Tibial nerve (tissue), 4 donors: ENCODE data around the gene CHM. TPM values are rescaled to one million over a fixed set of nuclear protein-coding genes. Genes with fewer than 3 reads are reported as not detected.

ENCODE experiments used
- DNase-seq, 2 donors: peaks; one replicate each; pipeline ENCODE4 v3.0.0-alpha.2; 2019; ENCODE audit warnings: low spot score in 2 of 2
- H3K27ac ChIP-seq, 4 donors: fragments of 200-600 bp; sonication (generic) in 3 of 4; one replicate each; pipeline ENCODE4 v1.5.1; 2017 to 2019; ENCODE audit warnings: mild to moderate bottlenecking in 1 of 4
- H3K27me3 ChIP-seq, 2 donors: fragments of 200-600 bp; sonication (generic) in 1 of 2; one replicate each; pipeline versions ENCODE4 v1.5.1 to v1.6.0; 2017 to 2019
- H3K36me3 ChIP-seq, 3 donors: fragments of 200-600 bp; sonication (generic); one replicate each; pipeline ENCODE4 v1.5.1; 2018 to 2019
- H3K4me1 ChIP-seq, 4 donors: fragments of 200-600 bp; sonication (generic) in 3 of 4; one replicate each; pipeline ENCODE4 v1.5.1; 2017 to 2019
- H3K4me3 ChIP-seq, 4 donors: fragments of 200-600 bp; sonication (generic) in 3 of 4; one replicate each; pipeline ENCODE4 v1.5.1; 2017 to 2019; ENCODE audit warnings: mild to moderate bottlenecking in 1 of 4, moderate library complexity in 1 of 4
- H3K9me3 ChIP-seq, 4 donors: fragments of 200-600 bp; sonication (generic) in 3 of 4; one replicate each; pipeline ENCODE4 v1.5.1; 2017 to 2019
- EP300 ChIP-seq, 2 donors: sonication (generic); formaldehyde crosslinking; IDR thresholded peaks; one replicate each; pipeline ENCODE4 v1.6.1; 2017; ENCODE audit warnings: antibody characterized with exemption in 2 of 2, mild to moderate bottlenecking in 1 of 2
- POLR2A ChIP-seq, 2 donors: fragments of 450-650 bp; IDR thresholded peaks; one replicate each; pipeline ENCODE4 v1.6.1; 2017; ENCODE audit warnings: antibody characterized with exemption in 2 of 2, mild to moderate bottlenecking in 2 of 2, moderate library complexity in 2 of 2
- WGBS, 2 donors: methylation state at CpG; one replicate each; pipeline ENCODE4 v1.1.5; 2018; 5-methylcytosine and 5-hydroxymethylcytosine counted together
- total RNA-seq, 4 donors: library from RNA; depleted of rRNA; stranded (reverse); fragments of >200 nt; gene quantifications; one replicate each; pipeline ENCODE4 v1.1.0, GENCODE V29; 2016
- TF ChIP-seq, protein P1 (sequence below), 5 experiments: fragments of 200-600 bp in 3 of 5; fragments of 450-650 bp in 2 of 5; sonication (generic) in 3 of 5; IDR thresholded peaks; one replicate each; pipeline ENCODE4 v1.5.1; 2016 to 2019; ENCODE audit warnings: antibody characterized with exemption in 5 of 5, mild to moderate bottlenecking in 3 of 5, moderate library complexity in 2 of 5

Gene CHM
- total RNA-seq, 4 donors from 2014 or later: 16.2 to 27.8 (median 18.1) TPM

DNA sequence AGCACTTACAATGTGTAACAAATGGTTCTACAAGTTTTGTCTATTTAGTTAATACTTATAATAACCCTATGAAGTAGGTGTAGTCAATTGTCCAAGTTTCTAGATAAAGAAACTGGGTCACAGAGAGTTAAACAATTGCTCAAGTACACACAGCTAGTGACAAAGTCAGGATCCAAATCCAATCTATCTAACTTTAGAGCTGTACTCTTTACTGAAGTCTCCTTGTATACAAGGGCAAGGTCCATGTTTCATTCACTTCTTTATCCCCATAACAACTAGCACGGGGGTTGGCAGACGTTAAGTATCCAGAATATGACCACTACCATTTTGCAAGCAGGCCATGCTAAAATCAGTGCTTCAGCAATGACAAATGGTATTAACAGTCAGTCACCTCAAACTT is 141.0 kb downstream of the CHM start:
- Histone ChIP-seq H3K27me3 (peaks cover 0 to 3% of the 10 kb centered on the region in 2 donors), H3K36me3 (no peaks in the 10 kb centered on the region), H3K4me1 (no peaks in the 10 kb centered on the region), H3K4me3 (no peak overlapping the region), H3K27ac (no peak overlapping the region), H3K9me3 (no peaks in the 10 kb centered on the region)
- no peak for DNase-seq
- TF ChIP-seq POLR2A (IDR thresholded peaks at IDR 0.05) (no peak), EP300 (IDR thresholded peaks at IDR 0.05) (no peak)
- TF ChIP-seq, protein P1, sequence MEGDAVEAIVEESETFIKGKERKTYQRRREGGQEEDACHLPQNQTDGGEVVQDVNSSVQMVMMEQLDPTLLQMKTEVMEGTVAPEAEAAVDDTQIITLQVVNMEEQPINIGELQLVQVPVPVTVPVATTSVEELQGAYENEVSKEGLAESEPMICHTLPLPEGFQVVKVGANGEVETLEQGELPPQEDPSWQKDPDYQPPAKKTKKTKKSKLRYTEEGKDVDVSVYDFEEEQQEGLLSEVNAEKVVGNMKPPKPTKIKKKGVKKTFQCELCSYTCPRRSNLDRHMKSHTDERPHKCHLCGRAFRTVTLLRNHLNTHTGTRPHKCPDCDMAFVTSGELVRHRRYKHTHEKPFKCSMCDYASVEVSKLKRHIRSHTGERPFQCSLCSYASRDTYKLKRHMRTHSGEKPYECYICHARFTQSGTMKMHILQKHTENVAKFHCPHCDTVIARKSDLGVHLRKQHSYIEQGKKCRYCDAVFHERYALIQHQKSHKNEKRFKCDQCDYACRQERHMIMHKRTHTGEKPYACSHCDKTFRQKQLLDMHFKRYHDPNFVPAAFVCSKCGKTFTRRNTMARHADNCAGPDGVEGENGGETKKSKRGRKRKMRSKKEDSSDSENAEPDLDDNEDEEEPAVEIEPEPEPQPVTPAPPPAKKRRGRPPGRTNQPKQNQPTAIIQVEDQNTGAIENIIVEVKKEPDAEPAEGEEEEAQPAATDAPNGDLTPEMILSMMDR (IDR thresholded peaks at IDR 0.05): no peak
- WGBS, 2 donors: 65 to 69% methylated on average over 2 of the region's 2 CpGs

DNA sequence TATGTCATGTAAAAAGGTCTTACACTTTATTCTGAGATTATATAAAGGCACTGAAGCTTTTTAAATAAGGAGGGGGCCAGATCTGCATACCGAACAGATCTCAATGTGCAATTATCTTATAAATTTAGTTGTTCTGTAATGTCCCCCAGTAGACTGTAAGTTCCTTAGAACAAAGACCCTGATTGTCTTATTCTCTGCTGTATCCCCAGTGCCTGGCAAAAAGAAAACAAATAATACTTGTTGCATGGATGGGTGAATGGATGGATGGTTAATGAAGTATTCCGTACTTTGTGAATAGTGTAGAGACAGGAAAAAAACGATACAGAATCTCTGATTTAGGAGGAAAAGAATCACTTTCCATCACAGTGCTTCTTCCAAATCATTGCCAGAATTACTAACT is 141.5 kb downstream of the CHM start:
- Histone ChIP-seq H3K4me1 (no peaks in the 10 kb centered on the region), H3K36me3 (no peaks in the 10 kb centered on the region), H3K27me3 (peaks cover 0 to 3% of the 10 kb centered on the region in 2 donors), H3K9me3 (no peaks in the 10 kb centered on the region), H3K27ac (no peak overlapping the region), H3K4me3 (no peak overlapping the region)
- DNase-seq: no peak
- WGBS, 2 donors: 40 to 44% methylated on average over 3 of the region's 3 CpGs
- TF ChIP-seq POLR2A (IDR thresholded peaks at IDR 0.05): no peak
- TF ChIP-seq EP300 (IDR thresholded peaks at IDR 0.05): no peak
- TF ChIP-seq, protein P1 (IDR thresholded peaks at IDR 0.05): no peak

DNA sequence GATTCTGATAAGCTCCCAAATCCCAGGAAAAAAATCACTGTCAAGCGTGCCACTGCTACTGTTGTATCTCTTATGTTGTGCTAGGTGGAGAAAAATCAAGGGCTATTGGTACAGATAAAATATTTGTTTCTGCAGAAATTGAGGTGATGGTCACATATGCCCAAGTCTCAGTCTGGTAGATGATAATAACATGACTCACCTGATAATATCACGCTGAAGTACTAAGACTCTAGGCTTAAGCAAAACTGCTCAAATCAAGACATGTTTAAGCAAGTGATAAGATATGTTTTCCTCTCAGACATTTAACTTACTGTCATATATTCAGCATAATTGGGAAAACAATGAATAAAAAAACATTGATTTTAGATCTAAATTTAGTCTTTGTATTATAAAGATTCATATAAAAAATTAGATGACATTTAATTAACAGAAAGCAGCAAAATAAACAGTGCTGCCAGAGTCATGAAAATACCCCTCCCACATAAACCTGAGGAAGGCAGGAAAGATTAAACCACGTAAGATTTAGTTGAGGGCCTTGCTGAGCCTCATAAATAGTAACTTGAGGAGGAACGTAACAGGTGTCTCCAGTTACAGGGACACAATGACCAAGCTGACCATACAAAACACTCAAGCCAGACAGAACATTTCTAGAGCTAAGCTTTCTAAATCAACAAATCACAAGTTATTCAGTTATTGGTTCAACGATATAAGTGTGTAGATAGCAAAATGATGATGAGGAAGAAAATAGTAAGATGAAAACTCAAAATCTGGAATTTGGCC is 143.5 kb downstream of the CHM start:
- H3K4me1 ChIP-seq: no peaks in the 10 kb centered on the region
- peaks cover 0 to 5% of the 10 kb centered on the region in 2 donors for H3K27me3 ChIP-seq
- 78 to 83% methylated on average over 5 of the region's 5 CpGs for WGBS, 2 donors
- no peak overlapping the region for H3K4me3 ChIP-seq
- H3K36me3 ChIP-seq: no peaks in the 10 kb centered on the region
- no peaks in the 10 kb centered on the region for H3K9me3 ChIP-seq
- no peak overlapping the region for H3K27ac ChIP-seq
- no peak for DNase-seq
- TF ChIP-seq POLR2A (IDR thresholded peaks at IDR 0.05): no peak
- no peak for TF ChIP-seq EP300 (IDR thresholded peaks at IDR 0.05)
- TF ChIP-seq, protein P1 (IDR thresholded peaks at IDR 0.05): no peak

DNA sequence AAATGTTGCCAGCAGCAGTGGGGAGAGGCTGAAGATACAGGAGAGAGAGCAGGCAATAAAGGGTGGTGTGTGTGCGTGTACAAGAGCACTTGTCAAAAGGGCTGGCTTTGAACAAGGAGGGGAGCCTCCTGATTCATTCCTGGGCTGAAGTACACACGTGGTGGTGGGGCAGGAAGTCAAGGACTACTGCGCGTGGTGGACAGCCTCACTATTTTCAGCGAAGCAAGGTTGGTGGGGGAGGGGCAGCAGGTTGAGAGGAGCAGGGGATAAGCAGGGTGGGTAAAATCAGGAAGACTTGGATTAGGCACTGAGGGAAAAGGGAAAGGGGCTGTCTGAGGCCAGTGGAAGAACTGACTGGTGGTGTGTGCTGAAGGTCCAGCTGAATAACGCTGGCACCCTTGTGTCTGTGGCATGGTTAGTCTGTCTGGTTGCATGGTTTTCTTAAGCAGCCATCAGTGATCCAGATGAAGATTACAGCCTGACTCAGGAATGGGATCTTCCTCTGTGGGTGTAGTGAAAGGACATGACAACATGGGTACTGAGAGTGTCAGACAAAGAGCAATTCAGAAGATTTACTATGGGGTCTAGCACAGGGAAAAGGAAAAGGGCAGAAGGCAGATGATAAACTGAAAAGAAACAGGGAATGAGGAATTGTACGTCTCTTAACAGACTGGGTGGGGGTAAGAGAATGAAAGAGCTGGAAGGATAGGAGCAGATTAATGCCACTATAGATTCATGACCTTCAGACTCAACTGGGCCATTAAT is 149.8 kb downstream of the CHM start:
- H3K27me3 ChIP-seq: peaks cover 0 to 5% of the 10 kb centered on the region in 2 donors
- no peak overlapping the region for H3K27ac ChIP-seq
- WGBS, 2 donors: 62 to 64% methylated on average over 7 of the region's 7 CpGs
- H3K36me3 ChIP-seq: peaks cover 0 to 12% (median 0%) of the 10 kb centered on the region in 3 donors
- TF ChIP-seq, protein P1 (IDR thresholded peaks at IDR 0.05): no peak
- no peak overlapping the region for H3K4me3 ChIP-seq
- H3K9me3 ChIP-seq: no peaks in the 10 kb centered on the region
- no peaks in the 10 kb centered on the region for H3K4me1 ChIP-seq
- no peak for DNase-seq

DNA sequence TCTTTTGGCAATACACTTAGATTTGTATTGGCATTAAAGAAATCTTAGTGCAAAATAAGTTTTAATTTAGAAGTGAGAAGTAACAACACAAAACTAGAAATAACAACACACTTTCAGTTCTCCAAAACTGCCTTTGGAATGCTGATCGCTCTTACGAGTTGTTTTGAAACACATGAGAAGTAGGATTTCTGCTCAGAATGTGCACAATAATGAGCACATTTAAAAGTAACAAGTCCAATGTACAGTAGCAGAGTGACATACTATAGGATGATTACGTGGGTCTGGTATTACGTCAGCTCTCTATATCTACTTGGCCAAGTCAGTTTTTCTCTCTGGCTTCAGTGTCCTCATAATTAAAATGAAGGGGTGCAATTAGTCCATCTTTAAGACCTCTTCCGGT is 164.8 kb downstream of the CHM start:
- Histone ChIP-seq H3K9me3 (no peaks in the 10 kb centered on the region), H3K4me1 (no peaks in the 10 kb centered on the region), H3K27me3 (no peaks in the 10 kb centered on the region), H3K4me3 (no peak overlapping the region), H3K27ac (no peak overlapping the region), H3K36me3 (peaks cover 0 to 5% (median 0%) of the 10 kb centered on the region in 3 donors)
- TF ChIP-seq POLR2A (IDR thresholded peaks at IDR 0.05): no peak
- TF ChIP-seq EP300 (IDR thresholded peaks at IDR 0.05): no peak
- TF ChIP-seq, protein P1 (IDR thresholded peaks at IDR 0.05): no peak
- WGBS, 2 donors: 70 to 76% methylated on average over 5 of the region's 5 CpGs
- DNase-seq: no peak
